Smooth muscle cell (in vitro differentiated cells): ENCODE measurements around the gene MYO1E. TPM values are rescaled to one million over a fixed set of nuclear protein-coding genes. Genes with fewer than 3 reads are reported as not detected.

ENCODE experiments used
- DNase-seq: peaks from one replicate; lab custom pipeline; 2025; ENCODE audit not compliant: unreplicated experiment; lab: John Stamatoyannopoulos, UW
- H2AFZ ChIP-seq: fragments of 200-600 bp; sonication (generic); 2 replicates; pipeline ENCODE4 v1.6.0; 2016; ENCODE audit warnings: antibody characterized with exemption, low read depth, mild to moderate bottlenecking
- H3F3A ChIP-seq: fragments of 200-600 bp; sonication (generic); 2 replicates; pipeline ENCODE4 v1.6.0; 2017; ENCODE audit warnings: antibody characterized with exemption, low read depth
- H3K27ac ChIP-seq: fragments of 200-600 bp; sonication (generic); 2 replicates; pipeline ENCODE4 v1.5.1; 2016; ENCODE audit warnings: low read depth, mild to moderate bottlenecking
- H3K27me3 ChIP-seq: fragments of 200-600 bp; sonication (generic); 2 replicates; pipeline ENCODE4 v1.6.1; 2016; ENCODE audit warnings: low read depth, mild to moderate bottlenecking
- H3K36me3 ChIP-seq: fragments of 200-600 bp; sonication (generic); 2 replicates; pipeline ENCODE4 v1.5.1; 2016; ENCODE audit warnings: low read depth
- H3K4me1 ChIP-seq: fragments of 200-600 bp; sonication (generic); 2 replicates; pipeline ENCODE4 v1.5.1; 2016; ENCODE audit warnings: low read depth
- H3K4me2 ChIP-seq: fragments of 200-600 bp; sonication (generic); 2 replicates; pipeline ENCODE4 v1.6.0; 2016; ENCODE audit warnings: mild to moderate bottlenecking
- H3K4me3 ChIP-seq: fragments of 200-600 bp; sonication (generic); 2 replicates; pipeline ENCODE4 v1.5.1; 2016; ENCODE audit warnings: mild to moderate bottlenecking
- H3K79me2 ChIP-seq: fragments of 200-600 bp; sonication (generic); 2 replicates; pipeline ENCODE4 v1.6.0; 2016; ENCODE audit warnings: low read depth, mild to moderate bottlenecking
- H3K9ac ChIP-seq: fragments of 200-600 bp; sonication (generic); 2 replicates; pipeline ENCODE4 v1.6.0; 2016; ENCODE audit warnings: low read depth
- H3K9me3 ChIP-seq: fragments of 200-600 bp; sonication (generic); replicated peaks from 2 replicates; pipeline ENCODE4 v1.5.1; 2016; ENCODE audit warnings: low read depth
- H4K20me1 ChIP-seq: fragments of 200-600 bp; sonication (generic); 2 replicates; pipeline ENCODE4 v1.6.0; 2016; ENCODE audit warnings: low read depth
- CTCF ChIP-seq: fragments of 200-600 bp; sonication (generic); IDR thresholded peaks from 2 replicates; pipeline ENCODE4 v1.5.1; 2017; ENCODE audit warnings: borderline replicate concordance, mild to moderate bottlenecking, antibody characterized with exemption; ENCODE audit not compliant: insufficient read depth, poor library complexity, severe bottlenecking
- WGBS: methylation state at CpG from one replicate; pipeline ENCODE4 v1.1.7; 2016; ENCODE audit warnings: low lambda C conversion rate; 5-methylcytosine and 5-hydroxymethylcytosine counted together
- polyA plus RNA-seq: library from polyadenylated mRNA; unstranded; fragments of >200 nt; fragmentation: Nextera tagmentation; extraction: Ambion mirVana; gene quantifications from 2 replicates; pipeline ENCODE4 v1.2.1, GENCODE V29; 2016
- total RNA-seq: library from RNA; depleted of rRNA; stranded (reverse); fragments of >200 nt; gene quantifications from 2 replicates; pipeline ENCODE4 v1.2.3, GENCODE V29; 2014

MYO1E gene
- total and polyA plus RNA-seq, 2 experiments from 2014 or later, result 50.0 to 54.5 TPM

GRCh38 chr15:59407946-59408345, 35.3 kb upstream of the MYO1E start:
- no peak for TF ChIP-seq CTCF
- 97% methylated on average over 5 of the region's 5 CpGs for WGBS
- Histone ChIP-seq H3K79me2 (no peaks in the 10 kb centered on the region), H3K4me3 (no peak overlapping the region), H3K27me3 (peaks cover 3% of the 10 kb centered on the region), H3K36me3 (no peaks in the 10 kb centered on the region), H3F3A (no peaks in the 10 kb centered on the region), H2AFZ (no peak overlapping the region), H3K9me3 (no peaks in the 10 kb centered on the region), H3K27ac (no peak overlapping the region), H4K20me1 (no peaks in the 10 kb centered on the region), H3K4me1 (no peaks in the 10 kb centered on the region), H3K4me2 (no peak overlapping the region), H3K9ac (no peak overlapping the region)
- DNase-seq, result no peak

- no peak for TF ChIP-seq CTCF
- no peak overlapping the region for H3K27ac ChIP-seq
- no peaks in the 10 kb centered on the region for H3K36me3 ChIP-seq
- peaks cover 3% of the 10 kb centered on the region for H3K27me3 ChIP-seq
- no peak overlapping the region for H3K9ac ChIP-seq
- no peaks in the 10 kb centered on the region for H4K20me1 ChIP-seq
- no peaks in the 10 kb centered on the region for H3F3A ChIP-seq
- no peak overlapping the region for H2AFZ ChIP-seq
- no peaks in the 10 kb centered on the region for H3K9me3 ChIP-seq
- H3K4me3 ChIP-seq, result no peak overlapping the region
- WGBS, result 90% methylated on average over 3 of the region's 3 CpGs
- no peaks in the 10 kb centered on the region for H3K4me1 ChIP-seq
- no peaks in the 10 kb centered on the region for H3K79me2 ChIP-seq
- DNase-seq, result no peak
- no peak overlapping the region for H3K4me2 ChIP-seq
These were observed 33.8 kb upstream of the MYO1E start for GRCh38 chr15:59406446-59406845.

- Histone ChIP-seq H3K27me3 (peaks cover 3% of the 10 kb centered on the region), H3F3A (no peaks in the 10 kb centered on the region)
- 78% methylated on average over 7 of the region's 7 CpGs for WGBS
These were observed 32.4 kb upstream of the MYO1E start for GRCh38 chr15:59405079-59405478.

More at GRCh38 chr15:59405079-59405478, 32.4 kb upstream of the MYO1E start:
- no peak overlapping the region for H3K4me3 ChIP-seq
- no peaks in the 10 kb centered on the region for H3K79me2 ChIP-seq
- no peaks in the 10 kb centered on the region for H3K36me3 ChIP-seq
- no peak for DNase-seq
- no peak overlapping the region for H3K27ac ChIP-seq
- H3K4me1 ChIP-seq, result no peaks in the 10 kb centered on the region
- no peak for TF ChIP-seq CTCF
- H2AFZ ChIP-seq, result no peak overlapping the region
- no peak overlapping the region for H3K4me2 ChIP-seq
- H4K20me1 ChIP-seq, result no peaks in the 10 kb centered on the region
- H3K9ac ChIP-seq, result no peak overlapping the region
- H3K9me3 ChIP-seq, result no peaks in the 10 kb centered on the region
